Measurements from ENCODE around the gene AKR1A1.

Gene AKR1A1

GRCh38 chr1:45544530-45544929, 6.1 kb upstream of the AKR1A1 start:
- TF ChIP-seq POLR2AphosphoS5 (IDR thresholded peaks at IDR 0.05; ENCODE audit: low read depth): no peak
- TF ChIP-seq REST (IDR thresholded peaks at IDR 0.05; ENCODE audit: insufficient replicate concordance, low read depth): no peak
- no peak for TF ChIP-seq CTCF (IDR thresholded peaks at IDR 0.05; ENCODE audit: insufficient read depth, low read length)
- no peak for TF ChIP-seq SPI1 (IDR thresholded peaks at IDR 0.05; ENCODE audit: borderline replicate concordance, low read depth)
- TF ChIP-seq GABPA (IDR thresholded peaks at IDR 0.05; ENCODE audit: low read depth): no peak
- DNase-seq (ENCODE audit: low read depth in 1 of 2, low spot score in 1 of 2): no peak
- Histone ChIP-seq H3K4me3 (replicated peaks; ENCODE audit: insufficient read depth, low read length) (no peak overlapping the region), H3K27me3 (ENCODE audit: insufficient read depth, poor library complexity, severe bottlenecking) (no peaks in the 10 kb centered on the region), H3K27ac (replicated peaks) (no peak overlapping the region)

GRCh38 chr1:45545019-45545493, 5.6 kb upstream of the AKR1A1 start:
- Histone ChIP-seq H3K4me3 (replicated peaks; ENCODE audit: insufficient read depth, low read length) (no peak overlapping the region), H3K27ac (replicated peaks) (no peak overlapping the region), H3K27me3 (ENCODE audit: insufficient read depth, poor library complexity, severe bottlenecking) (no peaks in the 10 kb centered on the region)
- TF ChIP-seq SPI1 (IDR thresholded peaks at IDR 0.05; ENCODE audit: borderline replicate concordance, low read depth) (no peak), REST (IDR thresholded peaks at IDR 0.05; ENCODE audit: insufficient replicate concordance, low read depth) (no peak), CTCF (IDR thresholded peaks at IDR 0.05; ENCODE audit: insufficient read depth, low read length) (no peak), GABPA (IDR thresholded peaks at IDR 0.05; ENCODE audit: low read depth) (no peak), POLR2AphosphoS5 (IDR thresholded peaks at IDR 0.05; ENCODE audit: low read depth) (no peak)
- no peak for DNase-seq (ENCODE audit: low read depth in 1 of 2, low spot score in 1 of 2)

GRCh38 chr1:45545553-45546310, 4.9 kb upstream of the AKR1A1 start:
- DNase-seq (ENCODE audit: low read depth in 1 of 2, low spot score in 1 of 2): no peak
- no peak overlapping the region for H3K4me3 ChIP-seq (replicated peaks; ENCODE audit: insufficient read depth, low read length)
- H3K27me3 ChIP-seq (ENCODE audit: insufficient read depth, poor library complexity, severe bottlenecking): no peaks in the 10 kb centered on the region
- no peak overlapping the region for H3K27ac ChIP-seq (replicated peaks)
- no peak for TF ChIP-seq POLR2AphosphoS5 (IDR thresholded peaks at IDR 0.05; ENCODE audit: low read depth)
- no peak for TF ChIP-seq REST (IDR thresholded peaks at IDR 0.05; ENCODE audit: insufficient replicate concordance, low read depth)
- no peak for TF ChIP-seq CTCF (IDR thresholded peaks at IDR 0.05; ENCODE audit: insufficient read depth, low read length)
- TF ChIP-seq SPI1 (IDR thresholded peaks at IDR 0.05; ENCODE audit: borderline replicate concordance, low read depth): no peak
- TF ChIP-seq GABPA (IDR thresholded peaks at IDR 0.05; ENCODE audit: low read depth): no peak
